Measurements from ENCODE around the gene TMEM267.
"Not testable (repeated sequence)": the region's sequence is repeated elsewhere in the genome, so short reads cannot be mapped to it uniquely, and the experiment has no call there.

The TMEM267 gene

DNA sequence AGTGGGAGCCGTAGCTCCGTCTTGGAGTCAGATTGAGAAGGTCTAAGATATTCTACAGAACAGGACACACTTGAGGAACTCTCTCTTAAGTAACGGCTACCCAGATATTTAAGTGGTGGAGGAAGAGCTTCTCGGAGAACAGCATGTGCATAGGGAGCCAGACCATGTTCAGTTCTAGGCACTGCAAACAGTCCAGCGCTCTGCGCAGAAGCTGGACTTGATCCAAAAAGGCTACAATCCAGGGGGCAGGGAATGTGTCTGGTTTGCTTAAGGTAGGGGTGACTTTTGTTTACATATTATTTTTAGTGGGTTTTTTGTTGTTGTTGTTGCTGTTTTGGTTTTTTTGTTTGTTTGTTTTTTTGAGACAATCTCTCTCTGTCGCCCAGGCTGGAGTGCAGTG lies 54.6 kb downstream of the TMEM267 start:
- no peak for ATAC-seq
- TF ChIP-seq ISL1 (CRISPR knock-in tag; IDR thresholded peaks at IDR 0.05) (no peak), RARB (CRISPR knock-in tag; IDR thresholded peaks at IDR 0.05) (no peak), ARNTL (CRISPR knock-in tag; IDR thresholded peaks at IDR 0.05; ENCODE audit: borderline replicate concordance, low read depth) (no peak), ESRRG (CRISPR knock-in tag; IDR thresholded peaks at IDR 0.05) (no peak), ZNF70 (CRISPR knock-in tag; IDR thresholded peaks at IDR 0.05) (no peak), ZNF8 (CRISPR knock-in tag; IDR thresholded peaks at IDR 0.05) (no peak), GLIS3 (CRISPR knock-in tag; IDR thresholded peaks at IDR 0.05) (no peak), ZNF565 (CRISPR knock-in tag; conservative IDR thresholded peaks at IDR 0.05; ENCODE audit: low read depth) (no peak), SNAI2 (CRISPR knock-in tag; IDR thresholded peaks at IDR 0.05) (no peak), ZC3H10 (CRISPR knock-in tag; IDR thresholded peaks at IDR 0.05) (no peak), PPARA (CRISPR knock-in tag; IDR thresholded peaks at IDR 0.05; ENCODE audit: borderline replicate concordance) (no peak), BACH2 (CRISPR knock-in tag; IDR thresholded peaks at IDR 0.05; ENCODE audit: borderline replicate concordance) (no peak), TOX (CRISPR knock-in tag; IDR thresholded peaks at IDR 0.05; ENCODE audit: borderline replicate concordance) (no peak), ZFP3 (CRISPR knock-in tag; IDR thresholded peaks at IDR 0.05) (no peak), OSR1 (CRISPR knock-in tag; IDR thresholded peaks at IDR 0.05) (no peak), ZFP30 (CRISPR knock-in tag; IDR thresholded peaks at IDR 0.05) (no peak)
- TF ChIP-seq, protein P1, sequence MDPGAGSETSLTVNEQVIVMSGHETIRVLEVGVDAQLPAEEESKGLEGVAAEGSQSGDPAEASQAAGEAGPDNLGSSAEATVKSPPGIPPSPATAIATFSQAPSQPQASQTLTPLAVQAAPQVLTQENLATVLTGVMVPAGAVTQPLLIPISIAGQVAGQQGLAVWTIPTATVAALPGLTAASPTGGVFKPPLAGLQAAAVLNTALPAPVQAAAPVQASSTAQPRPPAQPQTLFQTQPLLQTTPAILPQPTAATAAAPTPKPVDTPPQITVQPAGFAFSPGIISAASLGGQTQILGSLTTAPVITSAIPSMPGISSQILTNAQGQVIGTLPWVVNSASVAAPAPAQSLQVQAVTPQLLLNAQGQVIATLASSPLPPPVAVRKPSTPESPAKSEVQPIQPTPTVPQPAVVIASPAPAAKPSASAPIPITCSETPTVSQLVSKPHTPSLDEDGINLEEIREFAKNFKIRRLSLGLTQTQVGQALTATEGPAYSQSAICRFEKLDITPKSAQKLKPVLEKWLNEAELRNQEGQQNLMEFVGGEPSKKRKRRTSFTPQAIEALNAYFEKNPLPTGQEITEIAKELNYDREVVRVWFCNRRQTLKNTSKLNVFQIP (CRISPR knock-in tag; IDR thresholded peaks at IDR 0.05; ENCODE audit: borderline replicate concordance, low read depth): no peak
- TF ChIP-seq, protein P2, sequence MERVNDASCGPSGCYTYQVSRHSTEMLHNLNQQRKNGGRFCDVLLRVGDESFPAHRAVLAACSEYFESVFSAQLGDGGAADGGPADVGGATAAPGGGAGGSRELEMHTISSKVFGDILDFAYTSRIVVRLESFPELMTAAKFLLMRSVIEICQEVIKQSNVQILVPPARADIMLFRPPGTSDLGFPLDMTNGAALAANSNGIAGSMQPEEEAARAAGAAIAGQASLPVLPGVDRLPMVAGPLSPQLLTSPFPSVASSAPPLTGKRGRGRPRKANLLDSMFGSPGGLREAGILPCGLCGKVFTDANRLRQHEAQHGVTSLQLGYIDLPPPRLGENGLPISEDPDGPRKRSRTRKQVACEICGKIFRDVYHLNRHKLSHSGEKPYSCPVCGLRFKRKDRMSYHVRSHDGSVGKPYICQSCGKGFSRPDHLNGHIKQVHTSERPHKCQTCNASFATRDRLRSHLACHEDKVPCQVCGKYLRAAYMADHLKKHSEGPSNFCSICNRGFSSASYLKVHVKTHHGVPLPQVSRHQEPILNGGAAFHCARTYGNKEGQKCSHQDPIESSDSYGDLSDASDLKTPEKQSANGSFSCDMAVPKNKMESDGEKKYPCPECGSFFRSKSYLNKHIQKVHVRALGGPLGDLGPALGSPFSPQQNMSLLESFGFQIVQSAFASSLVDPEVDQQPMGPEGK (CRISPR knock-in tag; IDR thresholded peaks at IDR 0.05; ENCODE audit: borderline replicate concordance): no peak
- TF ChIP-seq, protein P3, sequence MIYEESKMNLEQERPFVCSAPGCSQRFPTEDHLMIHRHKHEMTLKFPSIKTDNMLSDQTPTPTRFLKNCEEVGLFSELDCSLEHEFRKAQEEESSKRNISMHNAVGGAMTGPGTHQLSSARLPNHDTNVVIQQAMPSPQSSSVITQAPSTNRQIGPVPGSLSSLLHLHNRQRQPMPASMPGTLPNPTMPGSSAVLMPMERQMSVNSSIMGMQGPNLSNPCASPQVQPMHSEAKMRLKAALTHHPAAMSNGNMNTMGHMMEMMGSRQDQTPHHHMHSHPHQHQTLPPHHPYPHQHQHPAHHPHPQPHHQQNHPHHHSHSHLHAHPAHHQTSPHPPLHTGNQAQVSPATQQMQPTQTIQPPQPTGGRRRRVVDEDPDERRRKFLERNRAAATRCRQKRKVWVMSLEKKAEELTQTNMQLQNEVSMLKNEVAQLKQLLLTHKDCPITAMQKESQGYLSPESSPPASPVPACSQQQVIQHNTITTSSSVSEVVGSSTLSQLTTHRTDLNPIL (CRISPR knock-in tag; IDR thresholded peaks at IDR 0.05; ENCODE audit: low read depth): no peak
- TF ChIP-seq, protein P4, sequence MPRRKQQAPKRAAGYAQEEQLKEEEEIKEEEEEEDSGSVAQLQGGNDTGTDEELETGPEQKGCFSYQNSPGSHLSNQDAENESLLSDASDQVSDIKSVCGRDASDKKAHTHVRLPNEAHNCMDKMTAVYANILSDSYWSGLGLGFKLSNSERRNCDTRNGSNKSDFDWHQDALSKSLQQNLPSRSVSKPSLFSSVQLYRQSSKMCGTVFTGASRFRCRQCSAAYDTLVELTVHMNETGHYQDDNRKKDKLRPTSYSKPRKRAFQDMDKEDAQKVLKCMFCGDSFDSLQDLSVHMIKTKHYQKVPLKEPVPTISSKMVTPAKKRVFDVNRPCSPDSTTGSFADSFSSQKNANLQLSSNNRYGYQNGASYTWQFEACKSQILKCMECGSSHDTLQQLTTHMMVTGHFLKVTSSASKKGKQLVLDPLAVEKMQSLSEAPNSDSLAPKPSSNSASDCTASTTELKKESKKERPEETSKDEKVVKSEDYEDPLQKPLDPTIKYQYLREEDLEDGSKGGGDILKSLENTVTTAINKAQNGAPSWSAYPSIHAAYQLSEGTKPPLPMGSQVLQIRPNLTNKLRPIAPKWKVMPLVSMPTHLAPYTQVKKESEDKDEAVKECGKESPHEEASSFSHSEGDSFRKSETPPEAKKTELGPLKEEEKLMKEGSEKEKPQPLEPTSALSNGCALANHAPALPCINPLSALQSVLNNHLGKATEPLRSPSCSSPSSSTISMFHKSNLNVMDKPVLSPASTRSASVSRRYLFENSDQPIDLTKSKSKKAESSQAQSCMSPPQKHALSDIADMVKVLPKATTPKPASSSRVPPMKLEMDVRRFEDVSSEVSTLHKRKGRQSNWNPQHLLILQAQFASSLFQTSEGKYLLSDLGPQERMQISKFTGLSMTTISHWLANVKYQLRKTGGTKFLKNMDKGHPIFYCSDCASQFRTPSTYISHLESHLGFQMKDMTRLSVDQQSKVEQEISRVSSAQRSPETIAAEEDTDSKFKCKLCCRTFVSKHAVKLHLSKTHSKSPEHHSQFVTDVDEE (CRISPR knock-in tag; IDR thresholded peaks at IDR 0.05): no peak

DNA sequence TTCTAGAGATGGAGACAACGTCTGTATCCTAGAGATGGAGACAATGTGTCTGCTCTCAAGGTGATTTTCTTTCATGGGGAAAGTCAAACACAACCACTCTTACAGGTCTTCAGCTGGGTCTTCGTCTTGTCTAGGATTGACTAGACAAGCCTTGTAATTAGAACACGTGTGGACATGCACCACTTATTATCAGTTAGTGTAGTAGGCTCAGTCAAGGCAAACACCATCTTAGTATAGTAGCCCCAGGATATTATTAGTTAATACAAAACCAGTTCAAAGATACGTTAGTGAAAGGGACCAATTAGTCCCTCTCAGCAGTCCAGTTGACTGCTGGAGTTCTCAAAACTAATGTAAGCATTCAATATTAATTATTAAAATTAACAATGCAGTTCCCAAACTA lies 56.4 kb downstream of the TMEM267 start:
- no peak for ATAC-seq
- TF ChIP-seq ZC3H10 (CRISPR knock-in tag; IDR thresholded peaks at IDR 0.05): no peak
- no peak for TF ChIP-seq PPARA (CRISPR knock-in tag; IDR thresholded peaks at IDR 0.05; ENCODE audit: borderline replicate concordance)
- no peak for TF ChIP-seq SNAI2 (CRISPR knock-in tag; IDR thresholded peaks at IDR 0.05)
- no peak for TF ChIP-seq ZFP3 (CRISPR knock-in tag; IDR thresholded peaks at IDR 0.05)
- no peak for TF ChIP-seq ZNF70 (CRISPR knock-in tag; IDR thresholded peaks at IDR 0.05)
- no peak for TF ChIP-seq ZNF8 (CRISPR knock-in tag; IDR thresholded peaks at IDR 0.05)
- TF ChIP-seq ISL1 (CRISPR knock-in tag; IDR thresholded peaks at IDR 0.05): no peak
- TF ChIP-seq OSR1 (CRISPR knock-in tag; IDR thresholded peaks at IDR 0.05): no peak

DNA sequence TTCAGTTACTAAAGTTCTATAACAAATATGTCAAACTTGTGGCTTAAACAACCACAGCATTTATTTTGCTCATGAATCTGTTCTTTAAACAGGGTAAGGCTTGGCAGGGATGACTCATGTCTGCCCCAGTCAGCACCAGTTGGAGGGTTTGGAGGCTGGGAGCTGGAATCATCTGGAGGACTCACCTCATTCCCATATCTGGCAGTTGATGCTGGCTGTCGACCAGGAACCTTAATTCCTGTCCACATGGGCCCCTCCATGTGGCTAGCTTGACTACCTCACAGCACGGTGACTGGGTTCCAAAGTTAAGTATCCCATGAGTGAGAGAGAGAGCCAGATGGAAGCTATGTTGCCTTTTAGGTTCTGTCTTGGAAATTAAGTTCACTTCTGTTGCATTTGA lies 57.7 kb downstream of the TMEM267 start:
- no peak; the same call in 2 of the 3 replicates for ATAC-seq
- TF ChIP-seq, protein P1 (CRISPR knock-in tag; IDR thresholded peaks at IDR 0.05; ENCODE audit: borderline replicate concordance, low read depth): no peak
- TF ChIP-seq PPARA (CRISPR knock-in tag; IDR thresholded peaks at IDR 0.05; ENCODE audit: borderline replicate concordance): no peak
- no peak for TF ChIP-seq ARNTL (CRISPR knock-in tag; IDR thresholded peaks at IDR 0.05; ENCODE audit: borderline replicate concordance, low read depth)
- TF ChIP-seq ZNF8 (CRISPR knock-in tag; IDR thresholded peaks at IDR 0.05): no peak
- TF ChIP-seq ESRRG (CRISPR knock-in tag; IDR thresholded peaks at IDR 0.05): no peak
- TF ChIP-seq ZNF70 (CRISPR knock-in tag; IDR thresholded peaks at IDR 0.05): no peak
- no peak for TF ChIP-seq ZFP3 (CRISPR knock-in tag; IDR thresholded peaks at IDR 0.05)
- TF ChIP-seq CSDC2 (CRISPR knock-in tag; IDR thresholded peaks at IDR 0.05): no peak
- TF ChIP-seq, protein P3 (CRISPR knock-in tag; IDR thresholded peaks at IDR 0.05; ENCODE audit: low read depth): no peak
- TF ChIP-seq TOX (CRISPR knock-in tag; IDR thresholded peaks at IDR 0.05; ENCODE audit: borderline replicate concordance): no peak
- TF ChIP-seq ZNF565 (CRISPR knock-in tag; conservative IDR thresholded peaks at IDR 0.05; ENCODE audit: low read depth): no peak
- TF ChIP-seq BACH2 (CRISPR knock-in tag; IDR thresholded peaks at IDR 0.05; ENCODE audit: borderline replicate concordance): no peak
- TF ChIP-seq, protein P2 (CRISPR knock-in tag; IDR thresholded peaks at IDR 0.05; ENCODE audit: borderline replicate concordance): no peak
- TF ChIP-seq ZFP30 (CRISPR knock-in tag; IDR thresholded peaks at IDR 0.05): no peak

DNA sequence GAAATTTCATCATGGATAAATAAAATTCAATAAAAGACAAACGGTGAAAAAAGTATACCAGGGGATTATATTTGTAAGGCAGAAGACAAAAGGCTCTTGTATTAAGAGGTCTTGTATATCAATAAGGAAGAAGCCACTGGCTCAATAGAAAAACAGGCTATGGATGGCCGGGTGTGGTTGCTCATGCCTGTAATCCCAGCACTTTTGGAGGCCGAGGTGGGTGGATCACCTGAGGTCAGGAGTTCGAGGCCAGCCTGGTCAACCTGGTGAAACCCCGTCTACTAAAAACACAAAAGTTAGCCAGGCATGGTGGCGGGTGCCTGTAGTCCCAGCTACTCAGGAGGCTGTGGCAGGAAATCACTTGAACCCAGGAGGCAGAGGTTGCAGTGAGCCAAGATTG lies 60.6 kb downstream of the TMEM267 start:
- ATAC-seq: not testable (repeated sequence)
